Activated CD4-positive, alpha-beta T cell treated with anti-CD3 and anti-CD28 coated beads, Interleukin-2, amount 50 U/mL, for 1 hour (primary cell): ENCODE data around the gene KLHDC7A.
"Not testable (repeated sequence)": the region's sequence is repeated elsewhere in the genome, so short reads cannot be mapped to it uniquely, and the experiment has no call there.

Experiments used
- DNase-seq: peaks from one replicate; pipeline ENCODE4 v3.0.0-alpha.2; 2020

The KLHDC7A gene

GRCh38 chr1:18480315-18481189 is at the start of gene KLHDC7A:
KLHDC7A (plus strand) TSS chr1:18480930; CDS start chr1:18480982, 52 bp downstream.
- DNase-seq = no peak

GRCh38 chr1:18434041-18434440 is 46.7 kb upstream of the KLHDC7A start:
- no peak for DNase-seq

GRCh38 chr1:18440385-18441226 is 40.1 kb upstream of the KLHDC7A start:
- DNase-seq = no peak

- no peak for DNase-seq
These were observed 36.9 kb upstream of the KLHDC7A start for GRCh38 chr1:18443587-18444520.

GRCh38 chr1:18444563-18444962 is 36.2 kb upstream of the KLHDC7A start:
- no peak for DNase-seq

- DNase-seq = no peak
These were observed 34.0 kb upstream of the KLHDC7A start for GRCh38 chr1:18446751-18447150.

GRCh38 chr1:18447509-18448220 is 33.1 kb upstream of the KLHDC7A start:
- DNase-seq = no peak

- DNase-seq = no peak
These were observed 31.8 kb upstream of the KLHDC7A start for GRCh38 chr1:18448889-18449288.

- no peak for DNase-seq
These were observed 28.2 kb upstream of the KLHDC7A start for GRCh38 chr1:18452550-18452949.

GRCh38 chr1:18458133-18459092 is 22.3 kb upstream of the KLHDC7A start:
- DNase-seq = no peak

- DNase-seq = no peak
These were observed 19.1 kb upstream of the KLHDC7A start for GRCh38 chr1:18461656-18462055.

- not testable (repeated sequence) for DNase-seq
These were observed 18.2 kb upstream of the KLHDC7A start for GRCh38 chr1:18462517-18462916.

GRCh38 chr1:18463063-18463462 is 17.7 kb upstream of the KLHDC7A start:
- DNase-seq = no peak

GRCh38 chr1:18463984-18464664 is 16.6 kb upstream of the KLHDC7A start:
- no peak for DNase-seq

GRCh38 chr1:18464665-18465050 is 16.1 kb upstream of the KLHDC7A start:
- DNase-seq = no peak

- no peak for DNase-seq
These were observed 14.1 kb upstream of the KLHDC7A start for GRCh38 chr1:18466676-18467075.

GRCh38 chr1:18468570-18468969 is 12.2 kb upstream of the KLHDC7A start:
- no peak for DNase-seq

- no peak for DNase-seq
These were observed 11.2 kb upstream of the KLHDC7A start for GRCh38 chr1:18469514-18469913.

- DNase-seq = no peak
These were observed 9.9 kb upstream of the KLHDC7A start for GRCh38 chr1:18470671-18471355.
